ENCODE results near the gene RYR3.

RYR3 gene

GRCh38 chr15:33738941-33739664 lies 428.3 kb downstream of the RYR3 start:
- TF ChIP-seq CTCF (IDR thresholded peaks at IDR 0.05) (no peak), ZFX (IDR thresholded peaks at IDR 0.05; ENCODE audit: borderline replicate concordance) (no peak)
- H3K27ac ChIP-seq, result no peak overlapping the region

- TF ChIP-seq ZFX (IDR thresholded peaks at IDR 0.05; ENCODE audit: borderline replicate concordance) (no peak), CTCF (IDR thresholded peaks at IDR 0.05) (no peak)
- H3K27ac ChIP-seq, result no peak overlapping the region
Measured at GRCh38 chr15:33742306-33742705, 431.5 kb downstream of the RYR3 start.

- H3K27ac ChIP-seq, result no peak overlapping the region
- TF ChIP-seq CTCF (IDR thresholded peaks at IDR 0.05) (no peak), ZFX (IDR thresholded peaks at IDR 0.05; ENCODE audit: borderline replicate concordance) (no peak)
Measured at GRCh38 chr15:33742800-33743199, 432.0 kb downstream of the RYR3 start.

GRCh38 chr15:33746203-33746602 lies 435.4 kb downstream of the RYR3 start:
- no peak for TF ChIP-seq CTCF (IDR thresholded peaks at IDR 0.05)
- no peak for TF ChIP-seq ZFX (IDR thresholded peaks at IDR 0.05; ENCODE audit: borderline replicate concordance)
- H3K27ac ChIP-seq, result no peak overlapping the region

GRCh38 chr15:33753012-33753411 lies 442.2 kb downstream of the RYR3 start:
- no peak overlapping the region for H3K27ac ChIP-seq
- TF ChIP-seq ZFX (IDR thresholded peaks at IDR 0.05; ENCODE audit: borderline replicate concordance) (no peak), CTCF (IDR thresholded peaks at IDR 0.05) (no peak)

GRCh38 chr15:33754242-33754641 lies 443.5 kb downstream of the RYR3 start:
- H3K27ac ChIP-seq, result no peak overlapping the region
- TF ChIP-seq ZFX (IDR thresholded peaks at IDR 0.05; ENCODE audit: borderline replicate concordance), result no peak

GRCh38 chr15:33756961-33757360 lies 446.2 kb downstream of the RYR3 start:
- no peak overlapping the region for H3K27ac ChIP-seq
- TF ChIP-seq CTCF (IDR thresholded peaks at IDR 0.05) (no peak), ZFX (IDR thresholded peaks at IDR 0.05; ENCODE audit: borderline replicate concordance) (no peak)
